ENCODE measurements around the gene CD38. TPM values are rescaled to one million over a fixed set of nuclear protein-coding genes. Genes with fewer than 3 reads are reported as not detected.

Gene CD38
- polyA plus RNA-seq, 1 donor (not counting 4 experiments of a cell fraction or from before 2014, with no cell fraction given), result 0.08 TPM

- no peak for TF ChIP-seq EZH2 (IDR thresholded peaks at IDR 0.05; ENCODE audit: low read length)
- TF ChIP-seq, protein P1, sequence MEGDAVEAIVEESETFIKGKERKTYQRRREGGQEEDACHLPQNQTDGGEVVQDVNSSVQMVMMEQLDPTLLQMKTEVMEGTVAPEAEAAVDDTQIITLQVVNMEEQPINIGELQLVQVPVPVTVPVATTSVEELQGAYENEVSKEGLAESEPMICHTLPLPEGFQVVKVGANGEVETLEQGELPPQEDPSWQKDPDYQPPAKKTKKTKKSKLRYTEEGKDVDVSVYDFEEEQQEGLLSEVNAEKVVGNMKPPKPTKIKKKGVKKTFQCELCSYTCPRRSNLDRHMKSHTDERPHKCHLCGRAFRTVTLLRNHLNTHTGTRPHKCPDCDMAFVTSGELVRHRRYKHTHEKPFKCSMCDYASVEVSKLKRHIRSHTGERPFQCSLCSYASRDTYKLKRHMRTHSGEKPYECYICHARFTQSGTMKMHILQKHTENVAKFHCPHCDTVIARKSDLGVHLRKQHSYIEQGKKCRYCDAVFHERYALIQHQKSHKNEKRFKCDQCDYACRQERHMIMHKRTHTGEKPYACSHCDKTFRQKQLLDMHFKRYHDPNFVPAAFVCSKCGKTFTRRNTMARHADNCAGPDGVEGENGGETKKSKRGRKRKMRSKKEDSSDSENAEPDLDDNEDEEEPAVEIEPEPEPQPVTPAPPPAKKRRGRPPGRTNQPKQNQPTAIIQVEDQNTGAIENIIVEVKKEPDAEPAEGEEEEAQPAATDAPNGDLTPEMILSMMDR (optimal IDR thresholded peaks at IDR 0.05 in 1 of 3, IDR thresholded peaks at IDR 0.05 in 1 of 3, conservative IDR thresholded peaks at IDR 0.05 in 1 of 3; ENCODE audit: extremely low read depth in 1 of 3, insufficient read depth in 2 of 3, low read length in 3 of 3), result no peak
- FAIRE-seq (no peak), DNase-seq (ENCODE audit: low read depth, low spot score) (no peak)
- H3K36me3 ChIP-seq (ENCODE audit: control insufficient read depth in 2 of 2, extremely low read depth in 1 of 2, insufficient read depth in 2 of 2, low read length in 2 of 2), result no peaks in the 10 kb centered on the region
- no peaks in the 10 kb centered on the region for H3K27me3 ChIP-seq (ENCODE audit: control insufficient read depth, extremely low read depth, insufficient read depth, low read length)
- no peak overlapping the region for H3K27ac ChIP-seq (ENCODE audit: control insufficient read depth, insufficient read depth, low read length)
- H3K4me2 ChIP-seq (ENCODE audit: control insufficient read depth, extremely low read depth, insufficient read depth, low read depth, low read length), result no peak overlapping the region
- H3K9me1 ChIP-seq (ENCODE audit: control insufficient read depth, extremely low read depth, insufficient read depth, low read length), result no peaks in the 10 kb centered on the region
- no peaks in the 10 kb centered on the region for H4K20me1 ChIP-seq (ENCODE audit: control insufficient read depth, extremely low read depth, insufficient read depth, low read length)
- H3K4me1 ChIP-seq (ENCODE audit: control insufficient read depth, extremely low read depth, insufficient read depth, low read length), result peaks cover 10% of the 10 kb centered on the region
- no peak overlapping the region for H3K9ac ChIP-seq (ENCODE audit: control insufficient read depth, extremely low read depth, insufficient read depth, low read length)
- no peak overlapping the region for H2AFZ ChIP-seq (ENCODE audit: control insufficient read depth, low read length)
- H3K9me3 ChIP-seq (ENCODE audit: control insufficient read depth, low read depth, low read length), result no peaks in the 10 kb centered on the region
- no peaks in the 10 kb centered on the region for H3K79me2 ChIP-seq (ENCODE audit: control insufficient read depth, insufficient read depth, low read length)
- dilution Hi-C loops (cut with MboI; ENCODE audit: extremely low pct_ligation_motif_present, low sequenced_read_pairs), result no loop called here
- no peak overlapping the region for H3K4me3 ChIP-seq (ENCODE audit: control insufficient read depth in 2 of 3, extremely low read depth in 1 of 3, insufficient read depth in 2 of 3, low read depth in 1 of 3, low read length in 3 of 3)
Measured at GRCh38 chr4:15809466-15809865, 31.3 kb downstream of the CD38 start.

GRCh38 chr4:15811703-15812337 is 33.7 kb downstream of the CD38 start:
- no peak overlapping the region for H3K4me3 ChIP-seq (ENCODE audit: control insufficient read depth in 2 of 3, extremely low read depth in 1 of 3, insufficient read depth in 2 of 3, low read depth in 1 of 3, low read length in 3 of 3)
- no peaks in the 10 kb centered on the region for H3K9me3 ChIP-seq (ENCODE audit: control insufficient read depth, low read depth, low read length)
- DNase-seq (ENCODE audit: low read depth, low spot score) (no peak), FAIRE-seq (peak; percentile 90)
- H3K36me3 ChIP-seq (ENCODE audit: control insufficient read depth in 2 of 2, extremely low read depth in 1 of 2, insufficient read depth in 2 of 2, low read length in 2 of 2), result no peaks in the 10 kb centered on the region
- no peaks in the 10 kb centered on the region for H3K79me2 ChIP-seq (ENCODE audit: control insufficient read depth, insufficient read depth, low read length)
- no peak for TF ChIP-seq EZH2 (IDR thresholded peaks at IDR 0.05; ENCODE audit: low read length)
- TF ChIP-seq, protein P1 (optimal IDR thresholded peaks at IDR 0.05 in 1 of 3, IDR thresholded peaks at IDR 0.05 in 1 of 3, conservative IDR thresholded peaks at IDR 0.05 in 1 of 3; ENCODE audit: extremely low read depth in 1 of 3, insufficient read depth in 2 of 3, low read length in 3 of 3), result no peak
- H3K9me1 ChIP-seq (ENCODE audit: control insufficient read depth, extremely low read depth, insufficient read depth, low read length), result no peaks in the 10 kb centered on the region
- H4K20me1 ChIP-seq (ENCODE audit: control insufficient read depth, extremely low read depth, insufficient read depth, low read length), result no peaks in the 10 kb centered on the region
- peak overlapping the region; percentile 2 for H2AFZ ChIP-seq (ENCODE audit: control insufficient read depth, low read length)
- dilution Hi-C loops (cut with MboI; ENCODE audit: extremely low pct_ligation_motif_present, low sequenced_read_pairs), result no loop called here
- H3K27ac ChIP-seq (ENCODE audit: control insufficient read depth, insufficient read depth, low read length), result no peak overlapping the region
- no peaks in the 10 kb centered on the region for H3K27me3 ChIP-seq (ENCODE audit: control insufficient read depth, extremely low read depth, insufficient read depth, low read length)
- H3K9ac ChIP-seq (ENCODE audit: control insufficient read depth, extremely low read depth, insufficient read depth, low read length), result peak overlapping the region; percentile 31
- H3K4me1 ChIP-seq (ENCODE audit: control insufficient read depth, extremely low read depth, insufficient read depth, low read length), result peaks cover 10% of the 10 kb centered on the region
- H3K4me2 ChIP-seq (ENCODE audit: control insufficient read depth, extremely low read depth, insufficient read depth, low read depth, low read length), result peak overlapping the region; percentile 39

All from keratinocyte (primary cell).